HepG2 (cell line): Measurements from ENCODE around the gene CNIH4. TPM values are rescaled to one million over a fixed set of nuclear protein-coding genes. Genes with fewer than 3 reads are reported as not detected.

ENCODE experiments used
- ATAC-seq: fragments of 200-7000 bp; cut with Tn5 transposase; 3 replicates; pipeline ENCODE4 v1.9.1; 2020; ENCODE audit warnings: mild to moderate bottlenecking, moderate library complexity
- BruUV-seq: library from RNA; stranded (reverse); fragments of 400-500 nt; replicated peaks from 2 replicates; lab custom pipeline; 2021; lab: Mats Ljungman, UMichigan
- CTCF ChIA-PET: fragments of 300-600 bp; formaldehyde crosslinking; extraction: SDS; loops from one replicate; lab custom pipeline; 2021; ENCODE audit warnings: low total read pairs, inconsistent platforms, low intra/inter-chr PET ratio; lab: Yijun Ruan, JAX
- POLR2A ChIA-PET: fragments of 350-600 bp; sonication (Branson Sonifier 250); formaldehyde crosslinking; loops from one replicate; lab custom pipeline; 2020; ENCODE audit warnings: antibody characterized with exemption, inconsistent platforms; lab: Yijun Ruan, JAX
- DNase-seq: peaks from one replicate; pipeline ENCODE4 v3.0.0-alpha.2; 2015; ENCODE audit warnings: low spot score
- FAIRE-seq: peaks from 3 replicates; lab custom pipeline; 2011; peaks lifted over from hg19 to GRCh38; lab: Jason Lieb, UNC
- H2AFZ ChIP-seq: one replicate; pipeline ENCODE4 v1.6.1; 2011; ENCODE audit warnings: low read length, inconsistent platforms
- H3K27ac ChIP-seq: fragments of 300-600 bp; 3 replicates; pipeline ENCODE4 v1.8.0; 2011; ENCODE audit warnings: mixed run types, mild to moderate bottlenecking, mixed read lengths, low read length, inconsistent platforms; ENCODE audit not compliant: insufficient read depth; ENCODE audit errors: extremely low read length
- H3K27me3 ChIP-seq, 2 experiments: fragments of 200-600 bp in 1 of 2; 2 replicates in 1 of 2; 3 replicates in 1 of 2; pipeline versions ENCODE4 v1.6.0 to v1.8.0; 2011; ENCODE audit warnings: low read length in 2 of 2, mild to moderate bottlenecking in 2 of 2, moderate library complexity in 2 of 2, inconsistent platforms in 1 of 2; ENCODE audit not compliant: insufficient read depth in 2 of 2, control insufficient read depth in 1 of 2
- H3K36me3 ChIP-seq, 2 experiments: fragments of 200-600 bp in 1 of 2; replicated peaks in 1 of 2; 2 replicates in 1 of 2; 3 replicates in 1 of 2; pipeline versions ENCODE4 v1.5.1 to v1.8.0; 2011; ENCODE audit warnings: low read length in 2 of 2, inconsistent platforms in 1 of 2; ENCODE audit not compliant: insufficient read depth in 2 of 2, control insufficient read depth in 1 of 2
- H3K4me1 ChIP-seq: 2 replicates; pipeline ENCODE4 v1.5.1; 2012; ENCODE audit warnings: low read length, inconsistent platforms; ENCODE audit not compliant: insufficient read depth
- H3K4me2 ChIP-seq: 2 replicates; pipeline ENCODE4 v1.6.0; 2011; ENCODE audit warnings: low read depth, low read length, inconsistent platforms
- H3K4me3 ChIP-seq, 3 experiments: fragments of 200-600 bp in 1 of 3; sonication (generic), shearing (Covaris generic) in 1 of 3; replicated peaks in 1 of 3; 2 replicates each; pipeline ENCODE4 v1.5.1; 2011 to 2016; ENCODE audit warnings: low read length in 3 of 3, inconsistent platforms in 2 of 3, low read depth in 2 of 3, mild to moderate bottlenecking in 2 of 3, control low read depth in 1 of 3, mixed read lengths in 1 of 3; ENCODE audit not compliant: insufficient read depth in 1 of 3
- H3K79me2 ChIP-seq: one replicate; pipeline ENCODE4 v1.6.1; 2011; ENCODE audit warnings: low read length, inconsistent platforms; ENCODE audit not compliant: insufficient read depth
- H3K9ac ChIP-seq: 2 replicates; pipeline ENCODE4 v1.6.0; 2011; ENCODE audit warnings: mild to moderate bottlenecking, low read depth, low read length, inconsistent platforms; ENCODE audit not compliant: insufficient read depth
- H3K9me3 ChIP-seq: 2 replicates; pipeline ENCODE4 v1.5.1; 2012; ENCODE audit warnings: mild to moderate bottlenecking, low read length
- H4K20me1 ChIP-seq: 2 replicates; pipeline ENCODE4 v1.6.0; 2011; ENCODE audit warnings: inconsistent platforms, mild to moderate bottlenecking, low read length, moderate library complexity; ENCODE audit not compliant: insufficient read depth
- ATF7-NPFF ChIP-seq: sonication (generic); formaldehyde crosslinking; IDR thresholded peaks from 2 replicates; pipeline ENCODE4 v1.8.1; 2023; ENCODE audit warnings: mild to moderate bottlenecking, low read depth, missing genetic modification reagents, moderate library complexity
- FOXK1 ChIP-seq: sonication (generic); formaldehyde crosslinking; IDR thresholded peaks from 2 replicates; pipeline ENCODE4 v1.4.0; 2020; ENCODE audit warnings: low read depth, missing genetic modification reagents, borderline replicate concordance
- HNRNPUL1 ChIP-seq: fragments of 200-400 bp; formaldehyde crosslinking; IDR thresholded peaks from 2 replicates; pipeline ENCODE4 v1.6.1; 2017; ENCODE audit warnings: low read depth, mild to moderate bottlenecking, low read length, moderate library complexity
- MEIS2 ChIP-seq: sonication (generic); formaldehyde crosslinking; IDR thresholded peaks from 2 replicates; pipeline ENCODE4 v1.9.0; 2021; ENCODE audit warnings: mild to moderate bottlenecking, missing genetic modification reagents
- PHF20 ChIP-seq: sonication (generic); formaldehyde crosslinking; IDR thresholded peaks from 2 replicates; pipeline ENCODE4 v1.5.0; 2020; ENCODE audit warnings: mild to moderate bottlenecking, missing genetic modification reagents
- SCMH1 ChIP-seq: sonication (generic); formaldehyde crosslinking; IDR thresholded peaks from 2 replicates; pipeline ENCODE4 v1.9.0; 2021; ENCODE audit warnings: missing genetic modification reagents, mild to moderate bottlenecking, borderline replicate concordance
- SRSF9 ChIP-seq: fragments of 200-400 bp; formaldehyde crosslinking; IDR thresholded peaks from 2 replicates; pipeline ENCODE4 v1.6.1; 2018; ENCODE audit warnings: borderline replicate concordance, mild to moderate bottlenecking, low read depth, low read length; ENCODE audit not compliant: insufficient read depth, poor library complexity, severe bottlenecking
- TOPORS ChIP-seq: sonication (generic); formaldehyde crosslinking; IDR thresholded peaks from 2 replicates; pipeline ENCODE4 v1.8.0; 2023; ENCODE audit warnings: mild to moderate bottlenecking, missing genetic modification reagents
- ZKSCAN8 ChIP-seq: IDR thresholded peaks from 2 replicates; pipeline ENCODE4 v1.6.1; 2016; ENCODE audit warnings: borderline replicate concordance, missing genetic modification reagents, missing compliant biosample characterization
- ZMYM4 ChIP-seq: sonication (generic); formaldehyde crosslinking; IDR thresholded peaks from 2 replicates; pipeline ENCODE4 v1.8.1; 2023; ENCODE audit warnings: mild to moderate bottlenecking, missing genetic modification reagents
- ZNF230 ChIP-seq: sonication (generic); formaldehyde crosslinking; IDR thresholded peaks from 2 replicates; pipeline ENCODE4 v1.4.0; 2020; ENCODE audit warnings: mild to moderate bottlenecking, missing genetic modification reagents
- ZNF563 ChIP-seq: sonication (generic); formaldehyde crosslinking; IDR thresholded peaks from 2 replicates; pipeline ENCODE4 v1.8.0; 2022; ENCODE audit warnings: mild to moderate bottlenecking, moderate library complexity, missing genetic modification reagents
- WGBS: methylation state at CpG from one replicate; pipeline ENCODE4 v1.1.6; 2017; ENCODE audit warnings: low lambda C conversion rate; 5-methylcytosine and 5-hydroxymethylcytosine counted together
- in situ Hi-C: cut with HindIII; loops from 2 replicates; pipeline ENCODE4 v1.10.0; 2017; ENCODE audit warnings: low pct_unique_long_range_greater_than_20kb; ENCODE audit not compliant: extremely low pct_ligation_motif_present
- intact Hi-C: fragments of 100-400 bp; cut with micrococcal nuclease; formaldehyde crosslinking; loops from one replicate; pipeline ENCODE4 v1.10.0; 2022; ENCODE audit not compliant: unreplicated experiment
- polyA plus RNA-seq, 8 experiments: library from polyadenylated mRNA; depleted of rRNA in 3 of 8; stranded (reverse) in 7 of 8; unstranded in 1 of 8; fragments of >200 nt; fragmentation: Illumina TruSeq in 4 of 8; extraction: Trizol in 4 of 8; gene quantifications; 2 replicates each; pipeline versions ENCODE4 v1.2.1 to v1.2.3, GENCODE V29; 2011 to 2016; ENCODE audit warnings: low read depth in 4 of 8, missing spikeins in 1 of 8, mixed read lengths in 1 of 8; ENCODE audit not compliant: insufficient read depth in 1 of 8
- total RNA-seq, 5 experiments: library from RNA; depleted of rRNA; stranded (reverse); fragments of >200 nt; fragmentation: Illumina TruSeq; extraction: Trizol; gene quantifications; 2 replicates each; pipeline ENCODE4 v1.2.3, GENCODE V29; 2016; ENCODE audit warnings: low read depth in 1 of 5
- TF ChIP-seq, protein P1 (sequence below): sonication (generic); formaldehyde crosslinking; IDR thresholded peaks from 2 replicates; pipeline ENCODE4 v1.4.0; 2020; ENCODE audit warnings: missing genetic modification reagents, borderline replicate concordance
- TF ChIP-seq, protein P2 (sequence below): sonication (generic); formaldehyde crosslinking; IDR thresholded peaks from 2 replicates; pipeline ENCODE4 v1.8.0; 2022; ENCODE audit warnings: mild to moderate bottlenecking, missing genetic modification reagents; ENCODE audit not compliant: insufficient replicate concordance

CNIH4 gene
- total and polyA plus RNA-seq, 2 of the 13 experiments (the other 11 are each of a cell fraction or from before 2014, with no cell fraction given) = 51.8 to 52.9 TPM

DNA sequence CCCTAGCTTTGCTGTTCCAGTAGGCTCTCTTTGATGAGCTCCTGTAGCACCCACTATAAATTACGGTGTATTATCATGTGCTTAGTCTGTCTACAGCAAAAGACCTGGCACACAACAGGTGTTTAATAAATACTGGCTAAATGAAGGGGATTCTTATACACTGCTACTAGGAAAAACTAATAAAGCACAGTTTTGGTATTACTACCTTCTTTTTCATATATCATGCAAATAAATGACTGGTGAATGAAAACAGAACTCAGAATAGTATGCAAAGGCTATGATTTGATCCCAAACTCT, 51.6 kb downstream of the CNIH4 start:
- Histone ChIP-seq H4K20me1 (no peaks in the 10 kb centered on the region), H3K79me2 (no peaks in the 10 kb centered on the region), H2AFZ (no peak overlapping the region), H3K27ac (no peak overlapping the region), H3K9me3 (no peaks in the 10 kb centered on the region), H3K4me3 (no peak overlapping the region), H3K4me1 (no peaks in the 10 kb centered on the region), H3K27me3 (no peaks in the 10 kb centered on the region), H3K9ac (no peak overlapping the region), H3K4me2 (no peak overlapping the region), H3K36me3 (peaks cover 11 to 60% of the 10 kb centered on the region in 2 experiments)
- WGBS = 100% methylated on average over 1 of the region's 1 CpG
- intact Hi-C loops = no loop called here
- no peak for FAIRE-seq
- TSS peak; percentile 12 for BruUV-seq
- ATAC-seq = no peak
- TF ChIP-seq ZNF563 (CRISPR knock-in tag) = no peak
- TF ChIP-seq, protein P1, sequence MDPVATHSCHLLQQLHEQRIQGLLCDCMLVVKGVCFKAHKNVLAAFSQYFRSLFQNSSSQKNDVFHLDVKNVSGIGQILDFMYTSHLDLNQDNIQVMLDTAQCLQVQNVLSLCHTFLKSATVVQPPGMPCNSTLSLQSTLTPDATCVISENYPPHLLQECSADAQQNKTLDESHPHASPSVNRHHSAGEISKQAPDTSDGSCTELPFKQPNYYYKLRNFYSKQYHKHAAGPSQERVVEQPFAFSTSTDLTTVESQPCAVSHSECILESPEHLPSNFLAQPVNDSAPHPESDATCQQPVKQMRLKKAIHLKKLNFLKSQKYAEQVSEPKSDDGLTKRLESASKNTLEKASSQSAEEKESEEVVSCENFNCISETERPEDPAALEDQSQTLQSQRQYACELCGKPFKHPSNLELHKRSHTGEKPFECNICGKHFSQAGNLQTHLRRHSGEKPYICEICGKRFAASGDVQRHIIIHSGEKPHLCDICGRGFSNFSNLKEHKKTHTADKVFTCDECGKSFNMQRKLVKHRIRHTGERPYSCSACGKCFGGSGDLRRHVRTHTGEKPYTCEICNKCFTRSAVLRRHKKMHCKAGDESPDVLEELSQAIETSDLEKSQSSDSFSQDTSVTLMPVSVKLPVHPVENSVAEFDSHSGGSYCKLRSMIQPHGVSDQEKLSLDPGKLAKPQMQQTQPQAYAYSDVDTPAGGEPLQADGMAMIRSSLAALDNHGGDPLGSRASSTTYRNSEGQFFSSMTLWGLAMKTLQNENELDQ (CRISPR knock-in tag) = no peak
- TF ChIP-seq ZKSCAN8 (CRISPR knock-in tag) = no peak
- no peak for TF ChIP-seq ZNF230 (CRISPR knock-in tag)
- no peak for TF ChIP-seq HNRNPUL1
- no peak for TF ChIP-seq MEIS2 (CRISPR knock-in tag)
- CTCF ChIA-PET = no interaction called here
- POLR2A ChIA-PET = no interaction called here
- no peak for DNase-seq
- in situ Hi-C loops = no loop called here

DNA sequence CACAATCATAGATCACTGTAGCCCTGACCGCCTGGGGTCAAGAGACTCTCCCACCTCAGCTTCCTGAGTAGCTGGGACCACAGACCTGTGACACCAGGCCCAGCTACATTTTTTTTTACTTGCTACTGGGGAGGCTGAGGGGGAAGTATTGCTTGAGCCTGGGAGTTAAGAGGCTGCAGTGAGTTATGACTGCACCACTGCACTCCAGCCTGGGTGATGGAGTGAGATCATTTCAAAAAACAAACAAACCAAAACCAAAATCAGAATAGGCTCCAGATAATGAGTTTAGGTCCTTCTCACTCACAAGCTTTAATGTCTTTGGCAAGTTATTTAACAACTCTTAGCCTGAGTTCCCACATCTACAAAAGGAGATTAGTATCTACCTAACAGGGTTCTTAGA, 55.1 kb downstream of the CNIH4 start:
- H3K27me3 ChIP-seq = no peaks in the 10 kb centered on the region
- WGBS = 100% methylated on average over 1 of the region's 1 CpG
- no peak overlapping the region for H3K4me3 ChIP-seq
- ChIA-PET POLR2A (no interaction called here), CTCF (no interaction called here)
- ATAC-seq (no peak; the same call in 2 of the 3 replicates), FAIRE-seq (no peak), DNase-seq (no peak)
- H3K9me3 ChIP-seq = no peaks in the 10 kb centered on the region
- H2AFZ ChIP-seq = no peak overlapping the region
- H4K20me1 ChIP-seq = no peaks in the 10 kb centered on the region
- BruUV-seq = no TSS peak
- no peak overlapping the region for H3K9ac ChIP-seq
- no peaks in the 10 kb centered on the region for H3K79me2 ChIP-seq
- H3K36me3 ChIP-seq = peaks cover 8 to 49% of the 10 kb centered on the region in 2 experiments
- H3K4me1 ChIP-seq = no peaks in the 10 kb centered on the region
- no peak overlapping the region for H3K27ac ChIP-seq
- intact Hi-C loops (no loop called here), in situ Hi-C loops (no loop called here)
- no peak overlapping the region for H3K4me2 ChIP-seq
- no peak for TF ChIP-seq PHF20 (CRISPR knock-in tag)
- TF ChIP-seq, protein P2, sequence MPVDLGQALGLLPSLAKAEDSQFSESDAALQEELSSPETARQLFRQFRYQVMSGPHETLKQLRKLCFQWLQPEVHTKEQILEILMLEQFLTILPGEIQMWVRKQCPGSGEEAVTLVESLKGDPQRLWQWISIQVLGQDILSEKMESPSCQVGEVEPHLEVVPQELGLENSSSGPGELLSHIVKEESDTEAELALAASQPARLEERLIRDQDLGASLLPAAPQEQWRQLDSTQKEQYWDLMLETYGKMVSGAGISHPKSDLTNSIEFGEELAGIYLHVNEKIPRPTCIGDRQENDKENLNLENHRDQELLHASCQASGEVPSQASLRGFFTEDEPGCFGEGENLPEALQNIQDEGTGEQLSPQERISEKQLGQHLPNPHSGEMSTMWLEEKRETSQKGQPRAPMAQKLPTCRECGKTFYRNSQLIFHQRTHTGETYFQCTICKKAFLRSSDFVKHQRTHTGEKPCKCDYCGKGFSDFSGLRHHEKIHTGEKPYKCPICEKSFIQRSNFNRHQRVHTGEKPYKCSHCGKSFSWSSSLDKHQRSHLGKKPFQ (CRISPR knock-in tag) = no peak
- no peak for TF ChIP-seq SCMH1
- TF ChIP-seq ZMYM4 (CRISPR knock-in tag) = no peak
- no peak for TF ChIP-seq ATF7-NPFF (CRISPR knock-in tag)
- no peak for TF ChIP-seq FOXK1 (CRISPR knock-in tag)
- TF ChIP-seq TOPORS = no peak
- TF ChIP-seq SRSF9 = no peak
